Spleen (tissue), 7 donors: ENCODE measurements around the gene PTPRCAP.

Experiments used
- CTCF ChIP-seq, 11 experiments: fragments of 200-600 bp in 7 of 11; fragments of 450-650 bp in 4 of 11; sonication (generic) in 4 of 11; IDR thresholded peaks in 8 of 11; conservative IDR thresholded peaks in 3 of 11; 1 replicate in 7 of 11; 2 replicates in 4 of 11; pipeline versions ENCODE4 v1.4.0 to v1.8.0; 2016 to 2021; ENCODE audit warnings: antibody characterized with exemption in 11 of 11, inconsistent platforms in 4 of 11, mild to moderate bottlenecking in 1 of 11
- POLR2A ChIP-seq, 3 donors: fragments of 450-650 bp; IDR thresholded peaks; one replicate each; pipeline ENCODE4 v1.5.1; 2017; ENCODE audit warnings: antibody characterized with exemption in 3 of 3, mild to moderate bottlenecking in 1 of 3
- donor health status: DM: no; HTN: no; CAD: no; lungs with moderate emphysema.
- donor health status: DM: no; HTN: no; CAD: no.
- donor health status: DM: no; HTN: no; CAD: no.

- TF ChIP-seq POLR2A (IDR thresholded peaks at IDR 0.05) (no peak), CTCF (IDR thresholded peaks at IDR 0.05 in 8 of 11, conservative IDR thresholded peaks at IDR 0.05 in 3 of 11) (no peak)
Measured at GRCh38 chr11:67410984-67411784, 26.3 kb downstream of the PTPRCAP start.
